ENCODE measurements around the gene ADK.

DNA sequence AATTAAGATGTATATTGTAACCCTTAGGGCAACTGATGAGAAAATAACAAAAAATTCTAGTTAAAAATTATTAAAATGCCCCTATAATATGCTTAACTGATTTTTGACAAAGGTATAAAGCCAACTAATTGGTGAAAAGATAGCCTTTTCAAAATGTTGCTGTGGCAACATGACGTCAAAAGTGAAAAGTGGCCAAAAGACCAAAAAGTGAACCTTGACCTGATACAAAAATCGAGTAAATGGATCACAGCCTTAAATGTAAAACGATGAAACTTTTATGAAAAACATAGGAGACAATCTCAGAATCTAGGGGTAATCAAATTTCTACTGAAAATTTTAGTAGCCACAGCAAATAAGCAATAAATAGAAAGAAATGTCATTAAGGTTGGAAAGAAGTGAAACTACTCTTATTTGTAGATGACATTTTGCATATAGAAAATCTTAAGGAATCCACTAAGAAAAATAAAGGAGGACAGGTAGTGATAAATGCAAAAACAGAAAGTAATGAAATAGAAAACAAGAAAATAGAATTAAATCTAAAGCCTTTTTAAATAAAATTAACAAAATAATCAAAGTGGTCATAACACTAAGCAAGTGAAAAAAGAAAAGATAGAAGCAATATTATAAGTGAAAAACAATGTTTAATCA, 285.6 kb downstream of the ADK start:
- TF ChIP-seq, protein P1, sequence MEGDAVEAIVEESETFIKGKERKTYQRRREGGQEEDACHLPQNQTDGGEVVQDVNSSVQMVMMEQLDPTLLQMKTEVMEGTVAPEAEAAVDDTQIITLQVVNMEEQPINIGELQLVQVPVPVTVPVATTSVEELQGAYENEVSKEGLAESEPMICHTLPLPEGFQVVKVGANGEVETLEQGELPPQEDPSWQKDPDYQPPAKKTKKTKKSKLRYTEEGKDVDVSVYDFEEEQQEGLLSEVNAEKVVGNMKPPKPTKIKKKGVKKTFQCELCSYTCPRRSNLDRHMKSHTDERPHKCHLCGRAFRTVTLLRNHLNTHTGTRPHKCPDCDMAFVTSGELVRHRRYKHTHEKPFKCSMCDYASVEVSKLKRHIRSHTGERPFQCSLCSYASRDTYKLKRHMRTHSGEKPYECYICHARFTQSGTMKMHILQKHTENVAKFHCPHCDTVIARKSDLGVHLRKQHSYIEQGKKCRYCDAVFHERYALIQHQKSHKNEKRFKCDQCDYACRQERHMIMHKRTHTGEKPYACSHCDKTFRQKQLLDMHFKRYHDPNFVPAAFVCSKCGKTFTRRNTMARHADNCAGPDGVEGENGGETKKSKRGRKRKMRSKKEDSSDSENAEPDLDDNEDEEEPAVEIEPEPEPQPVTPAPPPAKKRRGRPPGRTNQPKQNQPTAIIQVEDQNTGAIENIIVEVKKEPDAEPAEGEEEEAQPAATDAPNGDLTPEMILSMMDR (IDR thresholded peaks at IDR 0.05), result no peak
- no peak for TF ChIP-seq POLR2A (IDR thresholded peaks at IDR 0.05)

Data from right lobe of liver (tissue), 4 donors.